HL-60 (cell line): Measurements from ENCODE around the gene DCAF16.

Experiments
- DNase-seq, 2 experiments: peaks; one replicate each; pipeline ENCODE4 v3.0.0-alpha.2; 2010 to 2020; ENCODE audit warnings: low read depth in 1 of 2, low spot score in 1 of 2
- H3K27ac ChIP-seq: fragments of 250-450 bp; sonication (Bioruptor Pico); replicated peaks from 2 replicates; pipeline ENCODE4 v1.5.1; 2020; ENCODE audit warnings: mild to moderate bottlenecking, moderate library complexity
- H3K27me3 ChIP-seq: fragments of 250-450 bp; sonication (Bioruptor Pico); 2 replicates; pipeline ENCODE4 v1.5.1; 2021; ENCODE audit warnings: mild to moderate bottlenecking, moderate library complexity; ENCODE audit not compliant: insufficient read depth, poor library complexity, severe bottlenecking
- H3K4me3 ChIP-seq: replicated peaks from 2 replicates; pipeline ENCODE4 v1.5.1; 2011; ENCODE audit warnings: mild to moderate bottlenecking, control low read depth, low read length; ENCODE audit not compliant: insufficient read depth
- GABPA ChIP-seq: IDR thresholded peaks from 2 replicates; pipeline ENCODE4 v1.6.1; 2012; ENCODE audit warnings: low read depth
- POLR2AphosphoS5 ChIP-seq: IDR thresholded peaks from 2 replicates; pipeline ENCODE4 v1.6.1; 2012; ENCODE audit warnings: low read depth
- REST ChIP-seq: IDR thresholded peaks from 2 replicates; pipeline ENCODE4 v1.6.1; 2012; ENCODE audit warnings: low read depth; ENCODE audit not compliant: insufficient replicate concordance
- SPI1 ChIP-seq: IDR thresholded peaks from 2 replicates; pipeline ENCODE4 v1.6.1; 2012; ENCODE audit warnings: low read depth, mild to moderate bottlenecking, borderline replicate concordance
- TF ChIP-seq, protein P1 (sequence below): IDR thresholded peaks from one replicate; pipeline ENCODE4 v1.5.1; 2011; ENCODE audit warnings: low read length, control low read depth, inconsistent platforms; ENCODE audit not compliant: insufficient read depth

DCAF16 gene

GRCh38 chr4:17816142-17816541, 5.6 kb upstream of the DCAF16 start:
- TF ChIP-seq REST (no peak), SPI1 (no peak), POLR2AphosphoS5 (no peak), GABPA (no peak)
- TF ChIP-seq, protein P1, sequence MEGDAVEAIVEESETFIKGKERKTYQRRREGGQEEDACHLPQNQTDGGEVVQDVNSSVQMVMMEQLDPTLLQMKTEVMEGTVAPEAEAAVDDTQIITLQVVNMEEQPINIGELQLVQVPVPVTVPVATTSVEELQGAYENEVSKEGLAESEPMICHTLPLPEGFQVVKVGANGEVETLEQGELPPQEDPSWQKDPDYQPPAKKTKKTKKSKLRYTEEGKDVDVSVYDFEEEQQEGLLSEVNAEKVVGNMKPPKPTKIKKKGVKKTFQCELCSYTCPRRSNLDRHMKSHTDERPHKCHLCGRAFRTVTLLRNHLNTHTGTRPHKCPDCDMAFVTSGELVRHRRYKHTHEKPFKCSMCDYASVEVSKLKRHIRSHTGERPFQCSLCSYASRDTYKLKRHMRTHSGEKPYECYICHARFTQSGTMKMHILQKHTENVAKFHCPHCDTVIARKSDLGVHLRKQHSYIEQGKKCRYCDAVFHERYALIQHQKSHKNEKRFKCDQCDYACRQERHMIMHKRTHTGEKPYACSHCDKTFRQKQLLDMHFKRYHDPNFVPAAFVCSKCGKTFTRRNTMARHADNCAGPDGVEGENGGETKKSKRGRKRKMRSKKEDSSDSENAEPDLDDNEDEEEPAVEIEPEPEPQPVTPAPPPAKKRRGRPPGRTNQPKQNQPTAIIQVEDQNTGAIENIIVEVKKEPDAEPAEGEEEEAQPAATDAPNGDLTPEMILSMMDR: no peak
- no peak overlapping the region for H3K27ac ChIP-seq
- H3K27me3 ChIP-seq: no peaks in the 10 kb centered on the region
- DNase-seq: no peak
- no peak overlapping the region for H3K4me3 ChIP-seq

GRCh38 chr4:17814140-17814539, 3.6 kb upstream of the DCAF16 start:
- Histone ChIP-seq H3K27ac (no peak overlapping the region), H3K27me3 (no peaks in the 10 kb centered on the region), H3K4me3 (no peak overlapping the region)
- peak in 1 of 2 experiments; percentile 51 for DNase-seq
- TF ChIP-seq POLR2AphosphoS5: no peak
- TF ChIP-seq SPI1: peak; percentile 43; the same call in 1 of the 2 replicates
- TF ChIP-seq, protein P1: no peak

- no peak overlapping the region for H3K27ac ChIP-seq
- TF ChIP-seq REST: no peak
- TF ChIP-seq, protein P1: no peak
- TF ChIP-seq SPI1: no peak
- TF ChIP-seq POLR2AphosphoS5: no peak
- no peak for TF ChIP-seq GABPA
- DNase-seq: no peak
- peak overlapping the region; percentile 82; the same call in 1 of the 2 replicates for H3K4me3 ChIP-seq
- no peaks in the 10 kb centered on the region for H3K27me3 ChIP-seq
Measured at GRCh38 chr4:17812801-17813200, 2.2 kb upstream of the DCAF16 start.

DNA sequence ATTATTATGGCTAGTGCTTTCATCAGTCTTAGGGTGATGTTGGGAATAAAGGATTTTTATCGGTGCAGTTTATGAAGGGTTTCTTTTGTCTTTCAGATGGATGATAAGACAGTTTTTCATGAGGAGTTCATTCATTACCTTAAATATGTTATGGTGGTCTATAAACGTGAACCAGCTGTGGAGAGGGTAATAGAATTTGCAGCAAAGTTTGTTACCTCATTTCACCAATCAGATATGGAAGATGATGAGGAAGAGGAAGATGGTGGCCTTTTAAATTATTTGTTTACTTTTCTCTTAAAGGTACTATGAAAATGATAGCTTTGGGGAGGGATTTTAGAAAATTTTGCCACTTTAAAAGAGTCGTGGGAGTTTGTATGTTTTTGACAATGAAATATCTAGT, 1.6 kb upstream of the DCAF16 start:
- Histone ChIP-seq H3K4me3 (peak overlapping the region; percentile 82), H3K27me3 (no peaks in the 10 kb centered on the region), H3K27ac (peak overlapping the region; percentile 99)
- DNase-seq: no peak
- TF ChIP-seq SPI1 (no peak), REST (no peak), POLR2AphosphoS5 (no peak), GABPA (no peak)
- TF ChIP-seq, protein P1: no peak
